Mesenchymal stem cell (in vitro differentiated cells and primary cell): ENCODE results near the gene MAP4K4.

ENCODE experiments used
- DNase-seq: peaks from one replicate; pipeline ENCODE4 v3.0.0-alpha.2; 2013
- H2AFZ ChIP-seq: one replicate; pipeline ENCODE4 v1.6.1; 2013; ENCODE audit warnings: low read depth, mild to moderate bottlenecking, control low read depth, inconsistent platforms, low read length, moderate library complexity
- H2AK5ac ChIP-seq: 2 replicates; pipeline ENCODE4 v1.6.1; 2013; ENCODE audit warnings: low read length, moderate library complexity, mild to moderate bottlenecking, inconsistent platforms; ENCODE audit not compliant: severe bottlenecking
- H2BK120ac ChIP-seq: one replicate; pipeline ENCODE4 v1.6.1; 2013; ENCODE audit warnings: low read depth, mild to moderate bottlenecking, inconsistent platforms, low read length, moderate library complexity
- H2BK12ac ChIP-seq, 2 experiments: one replicate each; pipeline ENCODE4 v1.6.1; 2013; ENCODE audit warnings: inconsistent platforms in 2 of 2, low read length in 2 of 2, mild to moderate bottlenecking in 2 of 2, moderate library complexity in 2 of 2, control low read depth in 1 of 2
- H2BK15ac ChIP-seq: one replicate; pipeline ENCODE4 v1.6.1; 2013; ENCODE audit warnings: mild to moderate bottlenecking, low read depth, inconsistent platforms; ENCODE audit not compliant: poor library complexity, severe bottlenecking
- H2BK5ac ChIP-seq: 2 replicates; pipeline ENCODE4 v1.6.1; 2013; ENCODE audit warnings: low read depth, mild to moderate bottlenecking, low read length, control low read depth, inconsistent platforms; ENCODE audit not compliant: poor library complexity, severe bottlenecking
- H3K14ac ChIP-seq, 2 experiments: one replicate each; pipeline ENCODE4 v1.6.1; 2013; ENCODE audit warnings: inconsistent platforms in 2 of 2, low read length in 2 of 2, control low read depth in 1 of 2, mild to moderate bottlenecking in 1 of 2, moderate library complexity in 1 of 2
- H3K18ac ChIP-seq, 2 experiments: one replicate each; pipeline ENCODE4 v1.6.1; 2013; ENCODE audit warnings: inconsistent platforms in 2 of 2, low read length in 2 of 2, control low read depth in 1 of 2, low read depth in 1 of 2, mild to moderate bottlenecking in 1 of 2
- H3K23ac ChIP-seq, 2 experiments: one replicate each; pipeline ENCODE4 v1.6.1; 2013; ENCODE audit warnings: inconsistent platforms in 2 of 2, low read length in 2 of 2, mild to moderate bottlenecking in 2 of 2, moderate library complexity in 2 of 2, control low read depth in 1 of 2
- H3K27ac ChIP-seq: 2 replicates; pipeline ENCODE4 v1.5.1; 2013; ENCODE audit warnings: mild to moderate bottlenecking, moderate library complexity, low read length, control low read depth, inconsistent platforms; ENCODE audit not compliant: poor library complexity, severe bottlenecking
- H3K27me3 ChIP-seq, 2 experiments: 2 replicates each; pipeline versions ENCODE4 v1.6.1 to v1.7.0; 2013; ENCODE audit warnings: low read length in 2 of 2, mild to moderate bottlenecking in 2 of 2, moderate library complexity in 2 of 2, control low read depth in 1 of 2, inconsistent platforms in 1 of 2; ENCODE audit not compliant: control insufficient read depth in 1 of 2, insufficient read depth in 1 of 2
- H3K36me3 ChIP-seq, 2 experiments: 2 replicates each; pipeline versions ENCODE4 v1.6.1 to v1.7.0; 2013; ENCODE audit warnings: low read length in 2 of 2, control low read depth in 1 of 2, inconsistent platforms in 1 of 2, low read depth in 1 of 2, mild to moderate bottlenecking in 1 of 2; ENCODE audit not compliant: insufficient read depth in 2 of 2, control insufficient read depth in 1 of 2
- H3K4ac ChIP-seq, 2 experiments: one replicate each; pipeline ENCODE4 v1.6.1; 2013; ENCODE audit warnings: inconsistent platforms in 2 of 2, low read length in 2 of 2, mild to moderate bottlenecking in 2 of 2, moderate library complexity in 2 of 2, control low read depth in 1 of 2, low read depth in 1 of 2
- H3K4me1 ChIP-seq: 2 replicates; pipeline ENCODE4 v1.6.1; 2013; ENCODE audit warnings: low read depth, low read length, control low read depth; ENCODE audit not compliant: control insufficient read depth, insufficient read depth
- H3K4me2 ChIP-seq: 2 replicates; pipeline ENCODE4 v1.6.1; 2013; ENCODE audit warnings: low read length, mild to moderate bottlenecking, inconsistent platforms; ENCODE audit not compliant: poor library complexity, severe bottlenecking
- H3K4me3 ChIP-seq, 2 experiments: 2 replicates each; pipeline versions ENCODE4 v1.5.1 to v1.7.0; 2013; ENCODE audit warnings: low read length in 2 of 2, mild to moderate bottlenecking in 2 of 2, control low read depth in 1 of 2, low read depth in 1 of 2; ENCODE audit not compliant: insufficient read depth in 1 of 2
- H3K79me1 ChIP-seq: replicated peaks from 2 replicates; pipeline ENCODE4 v1.6.1; 2013; ENCODE audit warnings: mild to moderate bottlenecking, control low read depth, low read length, inconsistent platforms; ENCODE audit not compliant: poor library complexity, severe bottlenecking
- H3K9ac ChIP-seq: 2 replicates; pipeline ENCODE4 v1.7.0; 2013; ENCODE audit warnings: mild to moderate bottlenecking, low read length, moderate library complexity
- H3K9me3 ChIP-seq: 2 replicates; pipeline ENCODE4 v1.7.0; 2013; ENCODE audit warnings: mild to moderate bottlenecking, low read length; ENCODE audit not compliant: control insufficient read depth
- H4K8ac ChIP-seq: one replicate; pipeline ENCODE4 v1.6.1; 2013; ENCODE audit warnings: inconsistent platforms, mild to moderate bottlenecking, low read length, moderate library complexity
- H4K91ac ChIP-seq: one replicate; pipeline ENCODE4 v1.6.1; 2013; ENCODE audit warnings: mild to moderate bottlenecking, low read length, inconsistent platforms
- WGBS: methylation state at CpG from one replicate; pipeline ENCODE4 v1.1.7; 2013; ENCODE audit warnings: mixed read lengths; 5-methylcytosine and 5-hydroxymethylcytosine counted together

Gene MAP4K4

DNA sequence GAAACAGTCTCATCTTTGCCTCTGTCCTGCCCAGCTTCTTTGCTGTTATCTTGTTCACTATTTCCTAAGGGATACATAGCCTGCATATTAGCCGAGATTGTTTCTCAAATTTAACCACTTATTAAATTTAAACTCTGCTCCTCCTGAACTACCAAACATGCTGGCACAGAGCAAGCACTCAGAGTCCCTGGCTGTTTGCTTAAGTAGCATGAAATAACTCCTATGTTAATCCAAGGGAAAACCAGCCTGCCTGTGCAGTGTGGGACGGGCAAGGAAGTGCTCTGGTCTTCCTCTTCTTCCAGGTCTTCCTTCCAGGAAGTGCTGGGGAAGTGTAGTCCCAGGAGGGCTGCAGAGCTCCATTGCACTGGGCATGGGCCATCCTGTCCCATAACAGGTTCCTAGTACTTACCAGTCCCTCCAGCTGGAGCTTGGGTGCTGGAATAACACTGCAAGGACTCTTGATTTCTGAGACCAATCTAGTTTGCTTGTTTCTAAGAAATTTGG lies 198.4 kb downstream of the MAP4K4 start:
- H2BK5ac ChIP-seq, result no peak overlapping the region
- DNase-seq, result no peak
- H3K14ac ChIP-seq, result no peak overlapping the region
- H2AFZ ChIP-seq, result no peak overlapping the region
- no peak overlapping the region for H3K9ac ChIP-seq
- H3K18ac ChIP-seq, result no peak overlapping the region
- H3K27ac ChIP-seq, result no peak overlapping the region
- H4K91ac ChIP-seq, result no peak overlapping the region
- H2BK15ac ChIP-seq, result no peak overlapping the region
- H3K79me1 ChIP-seq, result peaks cover 15% of the 10 kb centered on the region
- H4K8ac ChIP-seq, result no peak overlapping the region
- no peak overlapping the region for H2BK120ac ChIP-seq
- no peak overlapping the region for H2AK5ac ChIP-seq
- no peak overlapping the region for H3K4ac ChIP-seq
- H2BK12ac ChIP-seq, result no peak overlapping the region
- H3K27me3 ChIP-seq, result no peaks in the 10 kb centered on the region
- H3K9me3 ChIP-seq, result no peaks in the 10 kb centered on the region
- H3K4me1 ChIP-seq, result no peaks in the 10 kb centered on the region
- no peak overlapping the region for H3K4me2 ChIP-seq
- H3K36me3 ChIP-seq, result peaks cover 25 to 98% of the 10 kb centered on the region in 2 experiments
- H3K4me3 ChIP-seq, result no peak overlapping the region
- WGBS, result 97% methylated on average over 2 of the region's 2 CpGs
- H3K23ac ChIP-seq, result no peak overlapping the region

DNA sequence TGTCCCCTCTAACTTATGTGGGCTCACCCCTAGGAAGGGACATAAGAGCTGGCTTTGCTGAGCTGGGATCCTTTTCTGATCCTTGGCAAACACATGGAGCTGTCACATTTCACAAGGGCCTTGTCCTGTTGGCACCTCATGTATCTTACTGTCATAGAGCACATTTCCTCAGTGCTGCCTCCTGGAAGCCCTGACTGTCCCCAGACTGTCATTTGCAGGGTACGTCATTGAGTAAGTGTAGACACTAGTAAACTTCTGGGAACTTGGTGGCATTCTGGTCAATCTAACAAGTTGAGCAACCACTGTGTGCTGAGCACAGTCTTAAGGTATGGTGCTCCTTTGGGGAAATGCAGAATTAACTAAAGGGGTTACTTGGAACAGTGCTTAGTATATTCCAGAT lies 199.8 kb downstream of the MAP4K4 start:
- H3K4me2 ChIP-seq, result no peak overlapping the region
- H2BK12ac ChIP-seq, result no peak overlapping the region
- no peak overlapping the region for H3K4ac ChIP-seq
- DNase-seq, result no peak
- H4K91ac ChIP-seq, result no peak overlapping the region
- H3K23ac ChIP-seq, result no peak overlapping the region
- no peak overlapping the region for H2AK5ac ChIP-seq
- H3K4me1 ChIP-seq, result no peaks in the 10 kb centered on the region
- no peak overlapping the region for H2BK120ac ChIP-seq
- 97% methylated on average over 1 of the region's 1 CpG for WGBS
- H3K27ac ChIP-seq, result no peak overlapping the region
- no peaks in the 10 kb centered on the region for H3K9me3 ChIP-seq
- no peaks in the 10 kb centered on the region for H3K27me3 ChIP-seq
- H2BK15ac ChIP-seq, result no peak overlapping the region
- no peak overlapping the region for H3K18ac ChIP-seq
- H2BK5ac ChIP-seq, result no peak overlapping the region
- H4K8ac ChIP-seq, result no peak overlapping the region
- no peak overlapping the region for H3K14ac ChIP-seq
- H3K4me3 ChIP-seq, result no peak overlapping the region
- H3K79me1 ChIP-seq, result peaks cover 14% of the 10 kb centered on the region
- no peak overlapping the region for H2AFZ ChIP-seq
- H3K36me3 ChIP-seq, result peaks cover 18 to 87% of the 10 kb centered on the region in 2 experiments
- no peak overlapping the region for H3K9ac ChIP-seq

DNA sequence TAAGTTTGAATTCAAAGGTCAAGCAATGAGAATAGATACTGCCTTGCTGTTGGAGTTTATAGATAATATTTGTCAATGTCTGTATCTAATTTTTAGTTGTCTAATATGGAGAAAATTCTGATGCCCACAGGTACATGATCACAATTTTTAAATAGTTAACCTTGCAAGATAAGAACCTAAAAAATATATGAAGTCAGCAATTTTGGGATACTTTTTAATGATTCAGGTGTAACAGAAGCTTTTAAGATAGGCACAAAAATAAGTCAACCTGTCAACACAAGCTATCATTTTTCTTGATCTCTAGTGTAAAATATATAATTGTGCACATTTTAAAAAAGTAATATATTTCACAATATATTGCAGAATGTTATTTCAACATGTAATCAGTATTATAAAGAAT lies 201.8 kb downstream of the MAP4K4 start:
- H2AK5ac ChIP-seq, result no peak overlapping the region
- no peak overlapping the region for H3K9ac ChIP-seq
- no peak overlapping the region for H3K23ac ChIP-seq
- no peaks in the 10 kb centered on the region for H3K9me3 ChIP-seq
- H3K4me3 ChIP-seq, result no peak overlapping the region
- H3K79me1 ChIP-seq, result peaks cover 4% of the 10 kb centered on the region
- no peak overlapping the region for H3K4ac ChIP-seq
- no peaks in the 10 kb centered on the region for H3K4me1 ChIP-seq
- no peak overlapping the region for H3K4me2 ChIP-seq
- H2BK15ac ChIP-seq, result no peak overlapping the region
- H2AFZ ChIP-seq, result no peak overlapping the region
- no peak overlapping the region for H3K27ac ChIP-seq
- no peak overlapping the region for H2BK120ac ChIP-seq
- no peak overlapping the region for H4K8ac ChIP-seq
- no peak overlapping the region for H2BK12ac ChIP-seq
- H4K91ac ChIP-seq, result no peak overlapping the region
- no peak overlapping the region for H3K14ac ChIP-seq
- no peaks in the 10 kb centered on the region for H3K27me3 ChIP-seq
- DNase-seq, result no peak
- no peak overlapping the region for H2BK5ac ChIP-seq
- H3K18ac ChIP-seq, result no peak overlapping the region
- H3K36me3 ChIP-seq, result peaks cover 9 to 67% of the 10 kb centered on the region in 2 experiments

DNA sequence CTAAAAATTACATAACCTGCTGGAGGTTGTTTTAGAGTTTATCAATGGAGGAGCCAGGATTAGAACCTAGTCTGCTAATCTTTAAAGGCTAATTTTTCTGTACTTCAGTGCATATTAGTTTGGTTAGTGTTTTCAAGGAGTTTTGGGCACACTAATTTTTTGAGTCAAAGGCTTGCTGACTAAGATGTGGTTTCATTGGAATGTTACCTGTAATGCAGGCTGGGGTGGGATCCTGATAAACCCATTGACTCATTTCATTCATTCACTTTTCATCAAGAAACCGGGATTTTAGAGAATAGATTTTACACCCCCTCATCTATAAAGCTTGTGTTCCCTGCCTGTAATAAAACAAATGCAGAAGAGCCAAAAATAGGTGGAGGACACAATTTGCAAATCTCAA lies 202.4 kb downstream of the MAP4K4 start:
- no peak overlapping the region for H3K18ac ChIP-seq
- no peak overlapping the region for H3K4ac ChIP-seq
- no peak overlapping the region for H4K8ac ChIP-seq
- H2BK12ac ChIP-seq, result no peak overlapping the region
- peaks cover 4% of the 10 kb centered on the region for H3K79me1 ChIP-seq
- peaks cover 9 to 61% of the 10 kb centered on the region in 2 experiments for H3K36me3 ChIP-seq
- no peak overlapping the region for H2BK120ac ChIP-seq
- H2BK15ac ChIP-seq, result no peak overlapping the region
- no peak overlapping the region for H2AK5ac ChIP-seq
- no peak overlapping the region for H3K4me3 ChIP-seq
- no peak overlapping the region for H3K9ac ChIP-seq
- no peak overlapping the region for H3K14ac ChIP-seq
- no peaks in the 10 kb centered on the region for H3K27me3 ChIP-seq
- 100% methylated on average over 1 of the region's 1 CpG for WGBS
- H3K4me2 ChIP-seq, result no peak overlapping the region
- H4K91ac ChIP-seq, result no peak overlapping the region
- DNase-seq, result no peak
- H3K23ac ChIP-seq, result no peak overlapping the region
- H3K27ac ChIP-seq, result no peak overlapping the region
- H2AFZ ChIP-seq, result no peak overlapping the region
- H3K9me3 ChIP-seq, result no peaks in the 10 kb centered on the region
- H2BK5ac ChIP-seq, result no peak overlapping the region
- no peaks in the 10 kb centered on the region for H3K4me1 ChIP-seq
